Neuronal stem cell (in vitro differentiated cells): Measurements from ENCODE around the gene IL20RB.

Experiments
- DNase-seq: peaks from one replicate; pipeline ENCODE4 v3.0.0-alpha.2; 2013; ENCODE audit warnings: low spot score
- H2AFZ ChIP-seq: one replicate; pipeline ENCODE4 v1.6.1; 2013; ENCODE audit warnings: mild to moderate bottlenecking, low read length, inconsistent platforms
- H2AK5ac ChIP-seq: 2 replicates; pipeline ENCODE4 v1.6.1; 2013; ENCODE audit warnings: low read depth, mild to moderate bottlenecking, inconsistent platforms, low read length, moderate library complexity, mixed read lengths
- H2BK120ac ChIP-seq: 2 replicates; pipeline ENCODE4 v1.6.1; 2013; ENCODE audit warnings: low read depth, mild to moderate bottlenecking, inconsistent platforms, low read length, moderate library complexity, mixed read lengths
- H2BK12ac ChIP-seq: one replicate; pipeline ENCODE4 v1.6.1; 2013; ENCODE audit warnings: low read length, inconsistent platforms
- H2BK15ac ChIP-seq: 2 replicates; pipeline ENCODE4 v1.6.1; 2013; ENCODE audit warnings: mild to moderate bottlenecking, low read length, inconsistent platforms, mixed read lengths
- H2BK5ac ChIP-seq: one replicate; pipeline ENCODE4 v1.6.1; 2013; ENCODE audit warnings: inconsistent platforms, mild to moderate bottlenecking, low read length, moderate library complexity
- H3K14ac ChIP-seq: one replicate; pipeline ENCODE4 v1.6.1; 2013; ENCODE audit warnings: low read length, inconsistent platforms
- H3K18ac ChIP-seq: 2 replicates; pipeline ENCODE4 v1.6.1; 2013; ENCODE audit warnings: low read length, inconsistent platforms
- H3K23ac ChIP-seq: 2 replicates; pipeline ENCODE4 v1.6.1; 2013; ENCODE audit warnings: low read depth, mild to moderate bottlenecking, mixed read lengths, low read length, inconsistent platforms; ENCODE audit not compliant: poor library complexity
- H3K27ac ChIP-seq: replicated peaks from 3 replicates; pipeline ENCODE4 v1.5.1; 2013; ENCODE audit warnings: low read length, inconsistent platforms
- H3K27me3 ChIP-seq, 3 experiments: 2 replicates each; pipeline ENCODE4 v1.6.1; 2013; ENCODE audit warnings: low read length in 3 of 3, mild to moderate bottlenecking in 2 of 3, inconsistent platforms in 1 of 3, low read depth in 1 of 3, mixed read lengths in 1 of 3, moderate library complexity in 1 of 3; ENCODE audit not compliant: control insufficient read depth in 3 of 3, insufficient read depth in 3 of 3
- H3K36me3 ChIP-seq, 2 donors: replicated peaks in 1 of 2; 2 replicates each; pipeline ENCODE4 v1.6.1; 2013; ENCODE audit warnings: low read length in 2 of 2; ENCODE audit not compliant: control insufficient read depth in 2 of 2, insufficient read depth in 2 of 2
- H3K4ac ChIP-seq: 2 replicates; pipeline ENCODE4 v1.6.1; 2013; ENCODE audit warnings: inconsistent platforms, mild to moderate bottlenecking, low read length, moderate library complexity
- H3K4me1 ChIP-seq, 2 donors: 1 replicate in 1 of 2; 2 replicates in 1 of 2; pipeline ENCODE4 v1.6.1; 2013; ENCODE audit warnings: low read length in 2 of 2, low read depth in 1 of 2; ENCODE audit not compliant: control insufficient read depth in 2 of 2, insufficient read depth in 1 of 2
- H3K4me2 ChIP-seq: one replicate; pipeline ENCODE4 v1.6.1; 2013; ENCODE audit warnings: mild to moderate bottlenecking, low read length, inconsistent platforms; ENCODE audit not compliant: insufficient read depth, poor library complexity, severe bottlenecking
- H3K4me3 ChIP-seq, 2 donors: 2 replicates each; pipeline ENCODE4 v1.5.1; 2013; ENCODE audit warnings: low read length in 2 of 2, mild to moderate bottlenecking in 2 of 2, inconsistent platforms in 1 of 2, moderate library complexity in 1 of 2
- H3K79me1 ChIP-seq: one replicate; pipeline ENCODE4 v1.6.1; 2013; ENCODE audit warnings: low read depth, mild to moderate bottlenecking, inconsistent platforms, low read length, moderate library complexity
- H3K9ac ChIP-seq: one replicate; pipeline ENCODE4 v1.6.1; 2013; ENCODE audit warnings: mild to moderate bottlenecking, low read depth, low read length, inconsistent platforms; ENCODE audit not compliant: poor library complexity
- H3K9me3 ChIP-seq, 2 donors: replicated peaks in 1 of 2; 2 replicates each; pipeline versions ENCODE3 to v1.6.1; 2013; ENCODE audit warnings: low read length in 2 of 2, mild to moderate bottlenecking in 2 of 2, inconsistent platforms in 1 of 2, low read depth in 1 of 2, mixed read lengths in 1 of 2, moderate library complexity in 1 of 2; ENCODE audit not compliant: control insufficient read depth in 2 of 2, insufficient read depth in 1 of 2
- H4K8ac ChIP-seq: one replicate; pipeline ENCODE4 v1.6.1; 2013; ENCODE audit warnings: low read depth, mild to moderate bottlenecking, inconsistent platforms, low read length, moderate library complexity
- H4K91ac ChIP-seq: one replicate; pipeline ENCODE4 v1.6.1; 2013; ENCODE audit warnings: low read length, low read depth, mild to moderate bottlenecking, inconsistent platforms; ENCODE audit not compliant: poor library complexity
- WGBS, 2 donors: extraction: QIAGEN DNeasy Blood & Tissue Kit; methylation state at CpG; one replicate each; pipeline ENCODE4 v1.1.7; 2013; ENCODE audit warnings: missing lambda C conversion rate in 2 of 2, mixed read lengths in 1 of 2; ENCODE audit not compliant: insufficient read length in 2 of 2, insufficient replicate concordance in 1 of 2; ENCODE audit errors: extremely low coverage in 2 of 2; 5-methylcytosine and 5-hydroxymethylcytosine counted together

IL20RB gene

DNA sequence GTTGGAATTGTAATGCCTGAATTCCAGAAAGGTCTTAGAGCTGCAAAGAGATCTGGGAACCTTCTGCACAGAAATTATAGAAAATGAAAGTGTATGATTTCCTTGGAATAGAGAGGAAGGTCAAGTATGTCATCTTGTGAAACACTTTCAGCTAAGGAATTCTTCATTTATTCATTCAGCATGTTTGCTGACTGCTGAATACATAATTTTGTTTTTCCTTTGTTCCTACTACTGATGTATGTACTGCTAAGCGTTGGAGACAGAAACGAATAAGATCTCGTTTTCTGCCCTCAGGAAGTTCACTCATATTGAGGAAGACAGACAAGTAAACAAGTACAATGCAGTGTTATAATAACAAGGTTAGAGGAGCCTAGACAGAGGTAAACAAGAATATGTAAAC is 14.3 kb upstream of the IL20RB start:
- no CpG with 5 or more reads among the region's 3 CpGs for WGBS, 2 donors
- H2BK120ac ChIP-seq = no peak overlapping the region
- no peak overlapping the region for H3K4me2 ChIP-seq
- H3K4me1 ChIP-seq = no peaks in the 10 kb centered on the region
- H3K14ac ChIP-seq = no peak overlapping the region
- H3K36me3 ChIP-seq = peaks cover 2 to 20% of the 10 kb centered on the region in 2 donors
- H3K27ac ChIP-seq = no peak overlapping the region
- H3K9ac ChIP-seq = no peak overlapping the region
- H3K27me3 ChIP-seq = no peaks in the 10 kb centered on the region
- no peak overlapping the region for H4K8ac ChIP-seq
- H2AK5ac ChIP-seq = no peak overlapping the region
- no peaks in the 10 kb centered on the region for H3K79me1 ChIP-seq
- H2BK15ac ChIP-seq = no peak overlapping the region
- no peak overlapping the region for H2BK5ac ChIP-seq
- H2AFZ ChIP-seq = no peak overlapping the region
- no peak overlapping the region for H3K18ac ChIP-seq
- DNase-seq = no peak
- no peak overlapping the region for H3K4me3 ChIP-seq
- H3K23ac ChIP-seq = no peak overlapping the region
- peaks cover 0 to 21% of the 10 kb centered on the region in 2 donors for H3K9me3 ChIP-seq
- H2BK12ac ChIP-seq = no peak overlapping the region
- H4K91ac ChIP-seq = no peak overlapping the region
- no peak overlapping the region for H3K4ac ChIP-seq

DNA sequence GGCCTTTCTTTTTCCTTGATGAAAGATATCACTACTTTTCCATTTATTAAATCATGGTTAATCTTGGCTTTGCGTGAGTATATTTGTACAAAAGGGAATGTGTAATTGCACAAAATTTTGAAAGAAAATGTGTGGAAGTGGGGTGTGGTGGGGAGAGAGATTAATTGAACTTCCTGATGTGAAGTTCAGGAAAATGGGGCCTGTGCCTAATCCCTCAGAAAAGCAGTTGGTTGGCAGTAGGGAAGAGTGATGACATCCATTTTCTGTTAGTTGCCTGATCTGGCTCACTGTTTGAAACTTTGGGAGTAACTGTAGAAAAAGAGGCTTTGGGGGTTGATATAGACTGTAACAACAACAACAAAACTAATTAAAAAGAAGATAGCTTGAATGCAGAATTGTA is 10.8 kb upstream of the IL20RB start:
- no peak overlapping the region for H4K8ac ChIP-seq
- no peak overlapping the region for H2BK5ac ChIP-seq
- no peak overlapping the region for H4K91ac ChIP-seq
- H3K79me1 ChIP-seq = no peaks in the 10 kb centered on the region
- H2AFZ ChIP-seq = no peak overlapping the region
- no peak overlapping the region for H3K18ac ChIP-seq
- no peaks in the 10 kb centered on the region for H3K4me1 ChIP-seq
- H2BK120ac ChIP-seq = no peak overlapping the region
- H3K9me3 ChIP-seq = peaks cover 0 to 7% of the 10 kb centered on the region in 2 donors
- H3K4me2 ChIP-seq = no peak overlapping the region
- peaks cover 2 to 22% of the 10 kb centered on the region in 2 donors for H3K36me3 ChIP-seq
- no peak overlapping the region for H2AK5ac ChIP-seq
- H3K27me3 ChIP-seq = no peaks in the 10 kb centered on the region
- H2BK15ac ChIP-seq = no peak overlapping the region
- H3K4ac ChIP-seq = no peak overlapping the region
- H3K23ac ChIP-seq = no peak overlapping the region
- DNase-seq = no peak
- no CpG with 5 or more reads among the region's 1 CpG for WGBS, 2 donors
- no peak overlapping the region for H3K14ac ChIP-seq
- no peak overlapping the region for H3K9ac ChIP-seq
- no peak overlapping the region for H3K27ac ChIP-seq
- no peak overlapping the region for H3K4me3 ChIP-seq
- H2BK12ac ChIP-seq = no peak overlapping the region

DNA sequence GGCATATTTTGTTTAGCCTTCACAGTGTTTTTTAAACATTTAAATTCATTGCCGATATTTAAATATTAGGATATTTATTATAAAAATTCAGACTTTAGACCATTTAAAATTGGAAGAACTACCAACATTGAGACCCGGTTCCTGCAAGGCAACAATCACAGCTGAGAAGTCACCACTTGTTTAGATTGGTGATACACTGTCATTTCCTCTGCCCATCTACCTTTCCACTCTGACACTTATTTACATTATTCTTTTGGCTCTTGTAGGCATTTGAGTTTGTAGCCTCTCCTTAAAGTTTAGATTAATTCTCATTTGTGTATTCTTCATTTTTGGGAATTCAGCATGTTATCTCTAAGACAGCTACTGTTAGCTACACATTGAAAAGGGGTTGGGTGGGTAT is 10.3 kb upstream of the IL20RB start:
- Histone ChIP-seq H3K79me1 (no peaks in the 10 kb centered on the region), H2AFZ (no peak overlapping the region), H2AK5ac (no peak overlapping the region), H2BK120ac (no peak overlapping the region), H2BK15ac (no peak overlapping the region), H3K36me3 (peaks cover 2 to 22% of the 10 kb centered on the region in 2 donors), H3K4me2 (no peak overlapping the region), H3K4me1 (no peaks in the 10 kb centered on the region), H4K91ac (no peak overlapping the region), H2BK12ac (no peak overlapping the region), H3K23ac (no peak overlapping the region), H3K27me3 (no peaks in the 10 kb centered on the region), H3K14ac (no peak overlapping the region), H3K4ac (no peak overlapping the region), H2BK5ac (no peak overlapping the region), H3K18ac (no peak overlapping the region), H3K9ac (no peak overlapping the region), H3K4me3 (no peak overlapping the region), H4K8ac (no peak overlapping the region), H3K27ac (no peak overlapping the region), H3K9me3 (peaks cover 0 to 7% of the 10 kb centered on the region in 2 donors)
- no CpG with 5 or more reads among the region's 2 CpGs for WGBS, 2 donors
- no peak for DNase-seq

DNA sequence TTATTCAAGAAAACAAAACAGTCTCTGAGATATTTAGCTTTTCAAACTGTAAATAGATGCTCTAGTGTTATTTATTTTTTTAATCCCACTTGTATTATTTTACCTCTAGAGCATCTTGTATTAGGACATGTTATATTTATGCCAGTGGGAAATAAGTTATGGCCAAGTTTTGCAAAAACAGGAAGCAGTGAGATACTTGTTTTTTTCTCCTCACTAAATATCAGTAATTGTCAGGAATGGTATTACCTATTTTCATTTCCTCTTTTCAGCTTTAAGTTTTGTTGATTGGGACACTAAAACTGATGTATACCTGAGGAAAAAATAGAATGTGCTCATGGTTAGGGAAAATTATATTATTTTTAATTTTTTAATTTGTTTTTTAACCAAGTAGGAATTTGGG is 8.6 kb upstream of the IL20RB start:
- H2BK5ac ChIP-seq = no peak overlapping the region
- no peak for DNase-seq
- peaks cover 0 to 7% of the 10 kb centered on the region in 2 donors for H3K9me3 ChIP-seq
- no peak overlapping the region for H2AK5ac ChIP-seq
- H4K8ac ChIP-seq = no peak overlapping the region
- H3K4me1 ChIP-seq = no peaks in the 10 kb centered on the region
- H3K27ac ChIP-seq = no peak overlapping the region
- no peak overlapping the region for H3K4me3 ChIP-seq
- H3K14ac ChIP-seq = no peak overlapping the region
- no peak overlapping the region for H2BK12ac ChIP-seq
- peaks cover 2 to 22% of the 10 kb centered on the region in 2 donors for H3K36me3 ChIP-seq
- H2BK15ac ChIP-seq = no peak overlapping the region
- H2AFZ ChIP-seq = no peak overlapping the region
- no peak overlapping the region for H4K91ac ChIP-seq
- no peak overlapping the region for H3K18ac ChIP-seq
- H3K4me2 ChIP-seq = no peak overlapping the region
- H3K27me3 ChIP-seq = no peaks in the 10 kb centered on the region
- no peaks in the 10 kb centered on the region for H3K79me1 ChIP-seq
- H3K9ac ChIP-seq = no peak overlapping the region
- H3K23ac ChIP-seq = no peak overlapping the region
- no peak overlapping the region for H3K4ac ChIP-seq
- no peak overlapping the region for H2BK120ac ChIP-seq
